Stimulated activated naive B cell treated with anti-CD40 and anti-IgM and Interleukin-4, amounts not matched to agents 10 μg/mL and 1 μg/mL and 100 μg/mL, for 72 hours (primary cell): ENCODE measurements around the gene TCF7L2.

Experiments used
- ATAC-seq, 2 donors: fragments of 150-1000 bp; cut with Tn5 transposase; replicated peaks; 2 replicates each; pipeline ENCODE4 v1.10.0; 2021; ENCODE audit warnings: moderate library complexity in 1 of 2
- DNase-seq: peaks from one replicate; pipeline ENCODE4 v3.0.0; 2021
- H3K27ac Mint-ChIP-seq: one replicate; pipeline ENCODE4 v1.8.0; 2022; ENCODE audit warnings: mild to moderate bottlenecking, mixed read lengths
- H3K27me3 Mint-ChIP-seq, 2 donors: one replicate each; pipeline ENCODE4 v1.8.0; 2022; ENCODE audit warnings: mixed read lengths in 2 of 2
- H3K36me3 Mint-ChIP-seq, 2 donors: one replicate each; pipeline ENCODE4 v1.8.0; 2022; ENCODE audit warnings: mixed read lengths in 2 of 2, mild to moderate bottlenecking in 1 of 2
- H3K4me1 Mint-ChIP-seq, 2 donors: one replicate each; pipeline ENCODE4 v1.8.0; 2022; ENCODE audit warnings: mixed read lengths in 2 of 2, mild to moderate bottlenecking in 1 of 2
- H3K4me3 Mint-ChIP-seq, 2 donors: one replicate each; pipeline ENCODE4 v1.8.0; 2022; ENCODE audit warnings: mild to moderate bottlenecking in 2 of 2, mixed read lengths in 2 of 2, moderate library complexity in 1 of 2
- H3K9me3 Mint-ChIP-seq, 2 donors: one replicate each; pipeline ENCODE4 v1.8.0; 2022; ENCODE audit warnings: mixed read lengths in 2 of 2, mild to moderate bottlenecking in 1 of 2

TCF7L2 gene

DNA sequence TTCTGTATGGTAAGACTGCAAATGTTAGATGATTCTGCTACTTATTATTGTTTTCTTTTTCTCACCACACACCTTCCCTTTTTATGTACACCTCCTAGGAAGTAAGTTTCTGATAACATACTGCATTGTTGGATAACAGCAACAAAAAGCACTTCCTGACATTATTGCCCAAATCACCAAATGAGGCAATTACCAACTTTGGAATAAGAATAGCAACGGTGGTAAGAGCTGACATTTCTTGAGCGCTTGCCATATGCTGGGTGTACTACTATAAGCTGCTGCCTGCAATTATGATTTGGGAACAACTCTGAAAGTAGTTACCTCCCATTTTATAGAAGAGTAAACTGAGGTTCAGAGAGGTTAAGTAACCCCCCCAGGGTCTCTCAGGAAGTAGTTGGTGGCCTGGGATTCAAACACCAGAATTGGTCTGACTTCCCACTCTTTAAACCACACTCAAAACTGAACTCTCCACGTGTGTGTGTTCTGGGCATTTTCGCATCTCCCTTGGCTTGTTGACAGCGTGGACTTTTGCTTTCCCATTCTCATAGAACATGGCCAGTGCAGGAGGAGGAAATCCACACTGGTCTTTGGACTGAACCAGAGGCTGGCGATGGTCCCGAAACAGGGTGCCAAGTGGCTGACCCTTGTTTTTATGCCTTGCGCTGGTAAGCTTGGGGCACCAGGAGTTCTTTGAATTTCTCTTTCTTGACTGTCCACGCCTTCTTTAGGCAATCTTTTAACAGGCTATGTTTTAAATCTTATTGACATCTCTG, 71.4 kb downstream of the TCF7L2 start:
- ATAC-seq, result no peak
- Mint-ChIP-seq H3K4me3 (no peak overlapping the region), H3K27ac (no peak overlapping the region), H3K4me1 (no peaks in the 10 kb centered on the region), H3K36me3 (no peaks in the 10 kb centered on the region), H3K9me3 (no peaks in the 10 kb centered on the region), H3K27me3 (peaks cover 3 to 7% of the 10 kb centered on the region in 2 donors)
- no peak for DNase-seq

DNA sequence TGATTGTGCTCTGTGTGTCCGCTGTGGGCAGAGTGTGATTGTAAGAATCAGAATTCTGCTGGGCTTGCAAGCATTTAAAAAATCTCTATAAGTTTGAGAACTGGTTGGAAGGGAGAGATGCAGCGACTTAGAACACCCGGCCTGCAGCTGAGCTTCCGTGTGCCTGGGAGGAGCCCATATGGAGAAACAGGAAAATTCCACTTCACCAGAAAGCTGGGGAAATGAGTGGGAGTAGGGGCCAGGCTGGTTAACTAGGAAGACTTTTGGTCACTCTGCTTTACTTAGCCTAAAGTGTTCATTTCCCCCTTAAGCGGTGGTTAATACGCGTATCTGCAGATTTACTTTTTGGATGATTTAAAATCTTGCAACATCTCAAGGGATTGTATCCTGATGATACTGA, 72.2 kb downstream of the TCF7L2 start:
- DNase-seq, result no peak
- Mint-ChIP-seq H3K27ac (no peak overlapping the region), H3K4me1 (no peaks in the 10 kb centered on the region), H3K4me3 (no peak overlapping the region), H3K27me3 (peaks cover 3 to 15% of the 10 kb centered on the region in 2 donors), H3K9me3 (no peaks in the 10 kb centered on the region), H3K36me3 (no peaks in the 10 kb centered on the region)
- no peak for ATAC-seq

DNA sequence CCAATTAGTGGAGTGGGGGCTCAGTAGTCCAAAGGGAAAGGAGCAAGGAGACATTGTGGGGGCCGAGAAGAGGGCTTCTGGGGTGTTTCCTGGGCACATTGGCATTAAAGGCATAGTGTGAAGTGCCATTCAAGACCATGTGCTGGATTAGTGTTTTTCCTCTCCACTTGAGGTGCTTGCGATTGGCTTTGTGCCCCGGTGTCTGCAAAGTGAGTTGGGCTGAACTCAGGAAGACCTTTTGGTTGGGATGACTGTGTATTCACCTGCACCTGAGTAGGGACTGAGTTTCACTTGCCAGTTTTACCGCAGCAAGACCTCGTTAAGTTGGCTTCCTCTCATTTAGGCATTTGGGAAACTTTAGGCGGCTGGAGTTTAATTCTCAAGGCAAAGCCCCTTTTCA, 73.0 kb downstream of the TCF7L2 start:
- no peak for ATAC-seq

DNA sequence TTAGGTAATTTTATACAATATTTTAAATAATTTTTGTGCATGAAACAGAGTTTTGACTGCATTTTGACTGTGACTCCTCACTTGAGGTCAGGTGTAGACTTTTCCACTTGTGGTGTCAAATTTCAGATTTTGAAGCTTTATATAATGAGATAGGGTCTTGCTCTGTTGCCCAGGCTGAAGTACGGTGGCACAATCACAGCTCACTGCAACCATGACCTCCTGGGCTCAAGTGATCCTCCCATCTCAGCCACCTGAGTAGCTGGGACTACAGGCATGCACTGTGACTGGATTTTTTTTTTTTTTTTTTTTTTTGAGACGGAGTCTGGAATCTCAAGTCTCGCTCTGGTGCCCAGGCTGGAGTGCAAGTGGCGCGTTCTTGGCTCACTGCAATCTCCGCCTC, 74.9 kb downstream of the TCF7L2 start:
- Mint-ChIP-seq H3K4me1 (peaks cover 5 to 14% of the 10 kb centered on the region in 2 donors), H3K27me3 (peaks cover 16 to 34% of the 10 kb centered on the region in 2 donors), H3K27ac (no peak overlapping the region), H3K36me3 (no peaks in the 10 kb centered on the region), H3K4me3 (no peak overlapping the region), H3K9me3 (no peaks in the 10 kb centered on the region)
- DNase-seq (no peak), ATAC-seq (no peak)

More for the DNA sequence above, 73.0 kb downstream of the TCF7L2 start:
- Mint-ChIP-seq H3K4me1 (peaks cover 4% of the 10 kb centered on the region in 2 donors), H3K4me3 (no peak overlapping the region), H3K9me3 (no peaks in the 10 kb centered on the region), H3K36me3 (no peaks in the 10 kb centered on the region), H3K27ac (no peak overlapping the region), H3K27me3 (peaks cover 8 to 19% of the 10 kb centered on the region in 2 donors)
- DNase-seq, result no peak

DNA sequence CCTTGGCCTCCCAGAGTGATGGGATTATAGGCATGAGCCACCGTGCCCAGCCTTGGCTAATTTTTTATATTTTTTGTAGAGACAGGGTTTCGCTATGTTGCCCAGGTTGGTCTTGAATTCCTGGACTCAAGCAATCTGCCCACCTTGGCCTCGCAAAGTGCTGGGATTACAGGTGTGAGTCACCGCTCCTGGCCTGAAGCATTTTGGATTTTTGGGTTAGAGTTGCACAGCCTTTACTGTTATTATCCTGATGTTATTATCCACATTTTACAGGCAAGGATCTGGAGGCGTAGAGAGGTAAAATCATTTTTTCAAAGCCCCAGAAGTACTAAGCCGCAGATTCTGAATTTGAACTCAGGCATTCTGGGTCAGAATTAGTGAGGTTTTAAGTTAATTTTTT, 75.4 kb downstream of the TCF7L2 start:
- no peak overlapping the region for H3K4me3 Mint-ChIP-seq
- H3K27ac Mint-ChIP-seq, result no peak overlapping the region
- no peaks in the 10 kb centered on the region for H3K36me3 Mint-ChIP-seq
- DNase-seq (no peak), ATAC-seq (no peak)
- H3K27me3 Mint-ChIP-seq, result peaks cover 16 to 38% of the 10 kb centered on the region in 2 donors
- peaks cover 5 to 14% of the 10 kb centered on the region in 2 donors for H3K4me1 Mint-ChIP-seq
- no peaks in the 10 kb centered on the region for H3K9me3 Mint-ChIP-seq

DNA sequence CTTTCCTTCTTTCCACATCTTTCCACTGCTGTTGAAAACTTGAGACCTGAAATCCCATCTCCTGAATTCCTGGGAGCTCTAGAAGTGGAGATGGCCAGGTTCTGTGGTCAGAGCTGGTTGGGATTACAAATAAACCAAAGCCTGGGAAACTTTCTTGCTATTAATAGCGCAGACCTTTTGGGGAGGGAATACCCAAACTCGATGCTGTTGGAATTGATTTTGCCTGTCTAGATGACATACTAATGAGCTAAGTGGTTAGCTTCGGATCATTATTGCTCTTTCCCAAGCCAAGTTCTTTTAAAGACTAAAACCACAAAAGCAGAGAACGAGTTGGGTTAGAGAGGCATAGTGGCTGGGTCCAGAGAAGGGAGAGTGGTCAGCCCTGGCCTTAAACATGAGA, 76.6 kb downstream of the TCF7L2 start:
- no peak for DNase-seq
- no peaks in the 10 kb centered on the region for H3K36me3 Mint-ChIP-seq
- H3K9me3 Mint-ChIP-seq, result no peaks in the 10 kb centered on the region
- peaks cover 5 to 14% of the 10 kb centered on the region in 2 donors for H3K4me1 Mint-ChIP-seq
- H3K27ac Mint-ChIP-seq, result no peak overlapping the region
- no peak for ATAC-seq
- H3K27me3 Mint-ChIP-seq, result peaks cover 16 to 38% of the 10 kb centered on the region in 2 donors
- H3K4me3 Mint-ChIP-seq, result no peak overlapping the region

DNA sequence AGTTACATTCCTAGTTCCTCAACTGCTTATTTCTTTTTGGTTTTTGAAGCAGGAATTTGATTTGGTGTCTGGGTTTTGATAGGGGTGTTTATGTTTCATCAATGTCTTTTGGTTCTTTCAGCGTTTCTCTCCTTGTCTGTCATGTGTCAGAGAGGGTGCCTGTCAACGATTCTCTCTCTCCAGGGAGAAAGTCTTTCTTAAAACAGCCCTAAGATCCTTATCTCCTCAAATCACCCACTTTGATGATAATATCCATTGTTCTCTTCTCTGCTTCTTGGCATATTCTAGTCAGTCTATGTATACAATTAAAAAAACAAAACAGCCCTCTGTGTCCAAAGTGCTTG, 77.2 kb downstream of the TCF7L2 start:
- DNase-seq (no peak), ATAC-seq (no peak)
- H3K36me3 Mint-ChIP-seq, result no peaks in the 10 kb centered on the region
- H3K27ac Mint-ChIP-seq, result no peak overlapping the region
- H3K9me3 Mint-ChIP-seq, result no peaks in the 10 kb centered on the region
- peaks cover 16 to 38% of the 10 kb centered on the region in 2 donors for H3K27me3 Mint-ChIP-seq
- no peak overlapping the region for H3K4me3 Mint-ChIP-seq
- H3K4me1 Mint-ChIP-seq, result peaks cover 5 to 14% of the 10 kb centered on the region in 2 donors

DNA sequence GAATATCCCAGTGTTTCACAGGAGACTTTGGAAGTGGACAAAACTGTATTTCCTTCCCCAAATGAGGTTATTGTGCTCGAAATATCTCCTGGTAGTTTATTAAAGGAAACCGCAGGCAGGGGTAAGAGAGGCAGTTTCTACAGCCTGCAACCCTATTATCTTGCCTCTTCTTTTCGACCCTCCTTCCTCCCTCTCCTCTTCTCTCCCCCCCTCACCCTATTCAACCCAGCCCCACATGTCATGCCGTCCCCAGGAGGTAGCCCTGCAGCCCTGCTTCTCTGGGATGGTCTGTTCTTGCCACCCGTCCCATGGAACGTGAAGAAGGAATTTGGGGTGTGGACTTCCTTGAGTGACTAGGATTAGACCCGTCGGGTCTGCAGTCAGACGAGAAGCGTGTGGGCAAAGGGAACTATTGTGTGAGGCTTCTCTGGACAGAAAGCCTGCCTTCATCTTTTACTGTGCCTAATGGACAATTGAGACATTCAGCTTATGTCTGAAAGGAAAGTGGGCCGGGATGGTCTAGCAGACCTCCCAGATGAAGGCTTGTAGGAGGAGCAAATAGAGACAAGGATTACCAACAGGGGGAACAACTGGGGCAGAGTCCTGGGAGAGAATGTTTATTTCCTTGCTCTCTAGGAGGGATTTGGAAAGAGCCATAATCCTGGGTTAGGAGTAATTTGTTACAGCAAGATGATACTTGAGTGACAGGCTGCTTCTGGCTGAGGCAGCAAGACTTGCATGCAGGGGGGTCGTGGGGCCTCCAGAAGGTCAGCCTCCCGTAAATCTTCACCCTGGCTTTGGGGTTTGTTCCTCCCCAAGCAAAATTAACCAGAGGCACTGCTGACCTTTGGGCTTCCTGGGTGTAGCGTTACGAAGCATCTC, 77.8 kb downstream of the TCF7L2 start:
- ATAC-seq (no peak), DNase-seq (no peak)
- Mint-ChIP-seq H3K36me3 (no peaks in the 10 kb centered on the region), H3K27ac (no peak overlapping the region), H3K27me3 (peaks cover 16 to 38% of the 10 kb centered on the region in 2 donors), H3K9me3 (no peaks in the 10 kb centered on the region), H3K4me3 (no peak overlapping the region), H3K4me1 (peaks cover 5 to 14% of the 10 kb centered on the region in 2 donors)

DNA sequence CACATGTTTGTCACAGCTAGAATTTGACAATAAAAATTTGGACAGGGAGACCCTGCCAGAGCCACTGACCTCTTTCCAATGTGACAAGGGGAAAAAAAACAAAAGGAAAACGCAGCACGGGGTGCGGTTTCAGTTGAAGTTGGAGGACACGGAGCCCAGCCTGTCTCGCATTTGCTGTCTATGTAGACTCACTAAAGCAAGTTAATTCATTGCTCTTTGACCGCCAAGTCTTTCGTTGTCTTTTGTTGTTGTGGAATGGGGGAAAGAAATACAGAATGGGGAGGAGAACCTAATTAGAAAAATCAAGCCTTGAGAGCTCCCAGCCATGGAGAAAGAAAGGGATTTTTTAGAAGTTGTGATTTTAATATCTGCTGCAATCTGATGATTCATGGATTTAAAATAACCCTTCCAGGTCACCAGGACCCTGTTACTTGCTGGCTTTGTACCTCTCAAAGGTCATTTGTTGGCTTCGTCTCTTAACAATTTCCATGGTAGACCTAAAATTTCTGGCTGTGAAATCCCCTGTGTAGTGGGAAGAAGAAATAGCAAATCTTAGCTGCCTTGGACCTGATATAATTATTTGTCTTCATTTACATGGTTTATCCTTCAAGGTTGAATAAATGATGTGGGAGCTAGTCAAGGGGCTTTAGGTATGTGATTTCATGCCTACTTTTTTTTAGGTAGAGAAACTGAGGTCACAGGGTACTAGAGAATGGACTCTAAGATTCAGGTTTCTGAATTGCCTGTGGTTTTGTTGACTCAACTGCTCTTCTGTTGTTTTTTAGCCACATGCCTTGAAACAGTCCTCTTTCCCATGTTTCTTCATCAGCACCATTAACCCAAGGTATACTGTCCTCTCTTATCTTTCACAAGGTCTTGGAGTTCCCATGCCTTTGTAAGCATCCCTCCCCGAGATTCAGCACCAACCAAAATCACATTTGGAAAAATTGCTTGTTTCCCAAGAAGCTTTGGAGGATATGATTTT, 78.7 kb downstream of the TCF7L2 start:
- H3K4me1 Mint-ChIP-seq, result peaks cover 5 to 14% of the 10 kb centered on the region in 2 donors
- H3K27me3 Mint-ChIP-seq, result peaks cover 16 to 38% of the 10 kb centered on the region in 2 donors
- no peak overlapping the region for H3K4me3 Mint-ChIP-seq
- no peaks in the 10 kb centered on the region for H3K9me3 Mint-ChIP-seq
- no peaks in the 10 kb centered on the region for H3K36me3 Mint-ChIP-seq
- ATAC-seq (no peak), DNase-seq (no peak)
- no peak overlapping the region for H3K27ac Mint-ChIP-seq

DNA sequence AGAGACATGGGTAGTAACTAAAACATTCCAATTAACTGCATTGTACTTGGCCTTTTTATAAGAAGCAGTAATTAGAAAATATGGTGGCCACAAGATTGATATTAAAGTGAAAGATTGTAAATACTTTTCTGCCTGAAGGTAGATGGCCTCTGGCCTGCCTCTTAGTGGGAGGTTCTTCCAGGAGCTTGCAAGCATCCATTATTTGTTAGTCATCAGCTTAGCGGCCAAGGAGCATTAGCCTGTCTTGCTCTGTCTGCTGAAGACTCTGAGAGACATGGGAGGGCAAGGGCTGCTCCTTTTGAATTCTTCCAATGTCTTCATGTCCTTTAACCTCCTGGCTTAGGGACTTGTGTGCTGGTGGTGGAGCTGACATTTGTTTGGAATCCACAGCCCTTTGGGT, 80.4 kb downstream of the TCF7L2 start:
- peaks cover 8 to 14% of the 10 kb centered on the region in 2 donors for H3K4me1 Mint-ChIP-seq
- no peak overlapping the region for H3K27ac Mint-ChIP-seq
- H3K27me3 Mint-ChIP-seq, result peaks cover 16 to 38% of the 10 kb centered on the region in 2 donors
- no peaks in the 10 kb centered on the region for H3K36me3 Mint-ChIP-seq
- H3K4me3 Mint-ChIP-seq, result no peak overlapping the region
- no peaks in the 10 kb centered on the region for H3K9me3 Mint-ChIP-seq
- ATAC-seq (no peak), DNase-seq (no peak)

DNA sequence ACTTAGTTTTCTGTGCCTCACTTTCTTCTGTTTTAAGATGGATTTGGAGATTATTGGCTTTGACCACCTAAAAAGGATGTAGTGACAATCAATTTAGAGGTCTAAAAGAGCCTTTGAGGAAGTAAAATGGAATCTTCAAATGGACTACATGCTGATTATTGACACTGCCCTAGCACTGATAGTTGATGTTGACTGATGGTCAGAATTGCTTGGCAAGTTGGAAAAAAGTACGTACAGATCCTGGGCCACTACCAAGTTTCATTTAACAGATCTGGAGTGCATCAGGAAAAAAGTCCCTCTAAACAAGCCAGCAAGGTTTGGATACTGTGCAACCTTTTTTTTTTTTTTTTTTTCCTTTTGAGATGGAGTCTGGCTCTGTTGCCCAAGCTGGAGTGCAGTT, 81.1 kb downstream of the TCF7L2 start:
- Mint-ChIP-seq H3K4me1 (peaks cover 8 to 14% of the 10 kb centered on the region in 2 donors), H3K27me3 (peaks cover 16 to 38% of the 10 kb centered on the region in 2 donors), H3K4me3 (no peak overlapping the region), H3K9me3 (no peaks in the 10 kb centered on the region), H3K36me3 (no peaks in the 10 kb centered on the region), H3K27ac (no peak overlapping the region)
- ATAC-seq (no peak), DNase-seq (no peak)

DNA sequence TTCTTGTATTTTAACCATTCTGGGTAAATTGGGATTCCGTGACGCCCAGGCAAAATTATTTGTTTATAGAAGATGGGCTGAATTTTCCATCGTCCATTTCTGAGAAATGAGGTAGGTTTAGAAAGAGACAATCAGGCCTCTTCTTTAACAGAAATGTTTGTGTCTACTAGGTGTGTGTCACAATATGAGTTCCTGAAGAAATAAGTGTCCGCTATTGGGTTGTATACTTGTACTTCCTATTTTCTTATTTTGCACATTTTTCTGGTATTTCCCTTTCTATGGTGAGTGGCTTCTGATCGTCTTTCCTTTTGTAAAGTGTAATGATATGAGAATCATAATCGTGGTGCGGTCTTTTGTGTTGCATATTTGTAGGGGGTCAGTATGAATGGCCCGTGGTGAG, 83.9 kb downstream of the TCF7L2 start:
- Mint-ChIP-seq H3K36me3 (no peaks in the 10 kb centered on the region), H3K27ac (no peak overlapping the region), H3K9me3 (no peaks in the 10 kb centered on the region), H3K4me3 (no peak overlapping the region), H3K4me1 (peaks cover under 1 to 4% of the 10 kb centered on the region in 2 donors), H3K27me3 (peaks cover 10 to 14% of the 10 kb centered on the region in 2 donors)
- ATAC-seq, result no peak
- no peak for DNase-seq

DNA sequence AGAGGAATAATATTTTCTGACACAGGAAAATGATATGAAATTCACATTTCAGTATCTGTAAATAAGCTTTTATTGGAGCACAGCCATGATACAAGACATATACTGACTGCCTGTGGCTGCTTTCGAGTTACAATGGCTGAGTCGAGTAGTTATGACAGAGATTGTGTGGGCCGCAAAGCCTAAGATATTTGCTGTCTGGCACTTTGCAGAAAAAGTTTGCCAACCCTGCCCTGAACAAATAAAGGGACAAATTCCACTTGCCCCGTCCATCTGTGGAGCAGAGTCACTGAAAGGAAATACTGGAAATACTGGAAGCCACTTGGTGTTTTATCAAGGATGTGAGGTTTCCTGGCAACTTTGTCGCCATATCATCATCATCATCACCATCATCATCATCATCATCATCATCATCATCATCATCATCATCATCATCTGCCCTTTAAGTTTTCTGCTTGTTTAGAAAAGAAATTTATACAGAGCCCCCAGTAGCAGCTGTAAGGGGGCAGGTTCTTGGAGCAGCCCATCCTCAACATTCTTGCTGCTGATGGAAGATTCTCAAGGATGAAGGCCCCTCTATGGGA, 85.8 kb downstream of the TCF7L2 start:
- Mint-ChIP-seq H3K9me3 (no peaks in the 10 kb centered on the region), H3K36me3 (no peaks in the 10 kb centered on the region)
- DNase-seq, result no peak

More for the DNA sequence above, 85.8 kb downstream of the TCF7L2 start:
- H3K27ac Mint-ChIP-seq, result no peak overlapping the region
- ATAC-seq, result no peak
- H3K27me3 Mint-ChIP-seq, result peaks cover 5 to 8% of the 10 kb centered on the region in 2 donors
- no peak overlapping the region for H3K4me3 Mint-ChIP-seq
- peaks cover 0 to 3% of the 10 kb centered on the region in 2 donors for H3K4me1 Mint-ChIP-seq
